Heart left ventricle (tissue), 13 donors: ENCODE measurements around the gene TOP1.

Experiments
- CTCF ChIP-seq, 12 donors: fragments of 200-600 bp; sonication (generic) in 4 of 12; IDR thresholded peaks; one replicate each; pipeline versions ENCODE4 v1.5.0 to v1.8.0; 2018 to 2022; ENCODE audit warnings: antibody characterized with exemption in 12 of 12, mild to moderate bottlenecking in 5 of 12
- POLR2A ChIP-seq, 2 donors: fragments of 450-650 bp; IDR thresholded peaks; one replicate each; pipeline ENCODE4 v1.6.1; 2017; ENCODE audit warnings: antibody characterized with exemption in 2 of 2, mild to moderate bottlenecking in 2 of 2, moderate library complexity in 2 of 2
- donor health status: ischemic (EF 13 %, LVEDD 7.1; RV severe dilation, severe dysfunction).
- donor health status: DM: no; HTN: yes; CAD: no.
- donor health status: DM: no; HTN: no; CAD: no.
- donor health status: ischemic (EF 25% LVEDD 6.9; RV normal size, moderate dysfunction).
- donor health status: ischemic (EF 25% LVEDD 5.7; RV mildly dilated, moderate dysfunction).
- donor health status: ischemic (EF 35%, LVEDD 5.7; RV mildly dilated, moderate dysfunction).
- donor health status: nonischemic (EF 11% LVEDD 7.7; RV severe dilation, severe dysfunction).
- donor health status: DM: yes; HTN: yes; CAD: no.
- donor health status: PGD.
- donor health status: ischemic (EF 29% LVEDD 5.4; RV normal size, mild dysfunction).
- donor health status: nonischemic (EF 23%, LVEDD 6.1; RV moderate dilation, normal function).

- TF ChIP-seq CTCF (IDR thresholded peaks at IDR 0.05) (no peak), POLR2A (IDR thresholded peaks at IDR 0.05) (no peak)
These were observed 704 bp downstream of the TOP1 start for GRCh38 chr20:41029150-41029901.
